Measurements from ENCODE around the gene BMP7. TPM values are rescaled to one million over a fixed set of nuclear protein-coding genes. Genes with fewer than 3 reads are reported as not detected.

The BMP7 gene
- total RNA-seq, 4 donors from 2014 or later = under 0.01 to 13.3 (median 0.36) TPM

DNA sequence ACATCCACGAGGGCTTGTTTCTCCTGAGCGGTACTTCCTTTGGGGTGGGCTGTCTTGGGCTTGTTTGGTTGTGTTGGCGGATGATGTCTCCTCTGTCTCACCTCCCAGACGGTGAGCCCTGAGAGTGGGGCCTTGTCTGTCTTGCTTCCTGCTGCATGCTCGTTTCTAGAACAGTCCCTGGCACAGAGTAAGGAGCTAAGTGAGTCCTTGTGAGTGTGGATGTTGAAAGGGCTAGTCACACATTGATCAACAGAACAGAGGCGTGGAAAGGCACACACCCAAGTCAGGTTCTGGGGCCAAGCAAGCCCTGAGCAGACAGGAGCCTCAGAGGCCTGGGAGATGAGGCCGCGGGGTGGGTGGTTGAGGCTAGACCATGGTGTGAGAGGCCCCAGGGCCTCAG, 111.0 kb downstream of the BMP7 start:
- no peak for TF ChIP-seq POLR2A (IDR thresholded peaks at IDR 0.05)
- TF ChIP-seq, protein P1, sequence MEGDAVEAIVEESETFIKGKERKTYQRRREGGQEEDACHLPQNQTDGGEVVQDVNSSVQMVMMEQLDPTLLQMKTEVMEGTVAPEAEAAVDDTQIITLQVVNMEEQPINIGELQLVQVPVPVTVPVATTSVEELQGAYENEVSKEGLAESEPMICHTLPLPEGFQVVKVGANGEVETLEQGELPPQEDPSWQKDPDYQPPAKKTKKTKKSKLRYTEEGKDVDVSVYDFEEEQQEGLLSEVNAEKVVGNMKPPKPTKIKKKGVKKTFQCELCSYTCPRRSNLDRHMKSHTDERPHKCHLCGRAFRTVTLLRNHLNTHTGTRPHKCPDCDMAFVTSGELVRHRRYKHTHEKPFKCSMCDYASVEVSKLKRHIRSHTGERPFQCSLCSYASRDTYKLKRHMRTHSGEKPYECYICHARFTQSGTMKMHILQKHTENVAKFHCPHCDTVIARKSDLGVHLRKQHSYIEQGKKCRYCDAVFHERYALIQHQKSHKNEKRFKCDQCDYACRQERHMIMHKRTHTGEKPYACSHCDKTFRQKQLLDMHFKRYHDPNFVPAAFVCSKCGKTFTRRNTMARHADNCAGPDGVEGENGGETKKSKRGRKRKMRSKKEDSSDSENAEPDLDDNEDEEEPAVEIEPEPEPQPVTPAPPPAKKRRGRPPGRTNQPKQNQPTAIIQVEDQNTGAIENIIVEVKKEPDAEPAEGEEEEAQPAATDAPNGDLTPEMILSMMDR (IDR thresholded peaks at IDR 0.05) = no peak
- no peak for DNase-seq
- intact Hi-C loops (cut with DNase I; ENCODE audit: low total_unique reads) = no loop called here

DNA sequence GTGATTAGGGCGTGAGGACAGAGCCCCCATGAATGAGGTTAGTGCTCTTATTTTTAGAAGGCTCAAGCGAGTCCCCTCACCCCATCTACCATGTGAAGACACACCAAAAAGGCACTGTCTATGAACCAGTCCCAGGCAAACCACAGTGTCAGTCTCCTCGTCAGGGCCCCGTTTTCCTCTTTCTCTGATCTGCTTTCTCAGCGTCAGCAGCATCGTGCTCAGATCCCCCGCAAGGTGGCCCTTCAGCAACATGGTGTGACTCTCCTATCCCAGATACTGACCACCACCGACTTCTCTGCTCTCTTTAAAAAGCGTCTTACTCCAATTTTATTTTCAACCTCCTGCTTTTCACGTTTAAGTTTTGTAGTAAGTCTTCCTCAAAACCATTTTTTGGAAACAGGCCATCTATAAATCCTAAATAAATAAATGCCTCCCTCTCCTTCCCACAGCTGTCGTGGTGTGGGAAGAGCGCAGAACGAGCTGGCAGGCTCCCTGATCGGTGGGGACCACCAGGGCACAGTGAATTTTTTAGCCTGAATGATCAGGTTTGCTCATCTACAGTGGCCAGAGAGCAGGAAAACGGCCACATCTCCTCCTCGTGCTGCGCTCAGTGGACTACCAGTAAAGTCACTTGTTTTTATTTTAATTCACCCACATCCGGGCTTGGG, 113.1 kb downstream of the BMP7 start:
- Histone ChIP-seq H3K27ac (no peak overlapping the region), H3K27me3 (no peaks in the 10 kb centered on the region), H3K9me3 (no peaks in the 10 kb centered on the region), H3K4me1 (no peaks in the 10 kb centered on the region), H3K36me3 (no peaks in the 10 kb centered on the region), H3K4me3 (no peak overlapping the region)
- intact Hi-C loops (cut with DNase I; ENCODE audit: low total_unique reads) = no loop called here
- TF ChIP-seq, protein P1 (IDR thresholded peaks at IDR 0.05) = no peak
- TF ChIP-seq POLR2A (IDR thresholded peaks at IDR 0.05) = no peak
- DNase-seq = no peak

More for the DNA sequence above, 111.0 kb downstream of the BMP7 start:
- H3K4me1 ChIP-seq = no peaks in the 10 kb centered on the region
- no peak overlapping the region for H3K4me3 ChIP-seq
- no peaks in the 10 kb centered on the region for H3K9me3 ChIP-seq
- H3K27ac ChIP-seq = no peak overlapping the region
- no peaks in the 10 kb centered on the region for H3K36me3 ChIP-seq
- H3K27me3 ChIP-seq = no peaks in the 10 kb centered on the region

DNA sequence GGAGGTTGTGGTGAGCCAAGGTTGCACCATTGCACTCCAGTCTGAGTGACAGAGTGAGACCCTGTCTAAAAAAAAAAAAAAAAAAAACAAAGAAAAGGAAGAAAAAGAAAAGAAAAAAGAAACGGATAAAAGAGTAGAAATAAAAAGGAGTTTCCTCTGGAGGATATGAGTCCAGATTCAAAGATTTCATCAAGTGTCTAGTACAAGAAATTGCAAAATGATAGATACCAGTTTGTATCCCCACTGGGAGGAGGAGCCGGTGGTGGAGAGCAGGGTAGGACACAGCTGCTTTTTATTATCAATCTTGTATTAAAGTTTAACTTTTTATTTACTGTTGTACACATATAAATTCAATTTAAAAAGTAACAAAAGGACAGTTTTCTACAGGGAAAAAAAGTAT, 113.9 kb downstream of the BMP7 start:
- DNase-seq = no peak
- no peaks in the 10 kb centered on the region for H3K27me3 ChIP-seq
- TF ChIP-seq POLR2A (IDR thresholded peaks at IDR 0.05) = no peak
- TF ChIP-seq, protein P1 (IDR thresholded peaks at IDR 0.05) = no peak
- intact Hi-C loops (cut with DNase I; ENCODE audit: low total_unique reads) = no loop called here
- H3K36me3 ChIP-seq = no peaks in the 10 kb centered on the region
- no peak overlapping the region for H3K27ac ChIP-seq
- no peaks in the 10 kb centered on the region for H3K9me3 ChIP-seq
- no peaks in the 10 kb centered on the region for H3K4me1 ChIP-seq
- H3K4me3 ChIP-seq = no peak overlapping the region

DNA sequence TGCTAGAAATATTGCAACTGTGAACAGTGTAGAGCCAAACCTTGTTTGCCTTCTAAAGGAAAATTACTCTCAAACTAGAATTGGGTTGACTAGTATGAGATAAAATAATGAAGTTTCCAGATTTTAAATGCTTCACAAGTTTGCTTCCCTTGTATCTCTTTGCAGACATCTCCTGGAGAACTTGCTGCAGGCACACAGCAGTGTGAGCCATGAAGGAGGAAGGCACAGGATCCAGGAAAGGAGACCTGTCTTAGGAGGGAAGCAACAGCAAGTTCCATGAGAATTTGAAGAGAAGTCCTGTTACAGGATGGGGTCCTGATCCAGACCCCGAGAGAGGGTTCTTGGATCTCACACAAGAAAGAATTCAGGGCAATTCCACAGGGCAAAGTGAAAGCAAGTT, 115.9 kb downstream of the BMP7 start:
- no peak overlapping the region for H3K27ac ChIP-seq
- H3K4me1 ChIP-seq = no peaks in the 10 kb centered on the region
- no peaks in the 10 kb centered on the region for H3K27me3 ChIP-seq
- intact Hi-C loops (cut with DNase I; ENCODE audit: low total_unique reads) = no loop called here
- no peak for DNase-seq
- no peaks in the 10 kb centered on the region for H3K9me3 ChIP-seq
- no peak overlapping the region for H3K4me3 ChIP-seq
- TF ChIP-seq, protein P1 (IDR thresholded peaks at IDR 0.05) = no peak
- no peak for TF ChIP-seq POLR2A (IDR thresholded peaks at IDR 0.05)
- H3K36me3 ChIP-seq = no peaks in the 10 kb centered on the region

DNA sequence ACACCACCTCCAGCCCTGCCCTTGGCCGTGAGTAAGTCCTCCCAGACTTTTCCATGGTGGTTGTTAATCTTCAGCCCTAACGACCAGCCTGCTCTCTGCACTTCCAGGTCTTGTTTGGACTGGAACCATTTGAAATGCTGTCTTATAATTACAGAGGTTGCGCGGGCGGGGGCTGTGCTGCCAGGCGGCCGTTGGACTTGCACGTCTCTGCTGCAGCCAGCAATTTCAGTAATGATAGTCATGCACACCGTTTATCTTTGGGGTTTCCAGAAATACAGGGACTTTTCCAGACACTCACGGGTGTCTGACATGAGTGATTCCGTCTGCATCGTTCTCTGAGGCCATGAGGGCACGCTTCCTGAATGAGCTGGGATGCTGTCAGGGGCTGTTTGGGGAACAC, 118.2 kb downstream of the BMP7 start:
- Histone ChIP-seq H3K4me1 (no peaks in the 10 kb centered on the region), H3K9me3 (no peaks in the 10 kb centered on the region), H3K4me3 (no peak overlapping the region), H3K27ac (no peak overlapping the region), H3K27me3 (no peaks in the 10 kb centered on the region), H3K36me3 (no peaks in the 10 kb centered on the region)
- DNase-seq = no peak
- TF ChIP-seq POLR2A (IDR thresholded peaks at IDR 0.05) = no peak
- TF ChIP-seq, protein P1 (IDR thresholded peaks at IDR 0.05) = no peak
- intact Hi-C loops (cut with DNase I; ENCODE audit: low total_unique reads) = no loop called here

All from uterus (tissue), 4 donors.